ENCODE data around the gene SAMD3. TPM values are rescaled to one million over a fixed set of nuclear protein-coding genes. Genes with fewer than 3 reads are reported as not detected.
"Not testable (repeated sequence)": the region's sequence is repeated elsewhere in the genome, so short reads cannot be mapped to it uniquely, and the experiment has no call there.

The SAMD3 gene
- total and polyA plus RNA-seq, 2 experiments from 2014 or later, result 3.8 to 4.9 TPM

- not testable (repeated sequence) for H3K4me1 ChIP-seq (ENCODE audit: insufficient read depth); H3K27ac Mint-ChIP-seq; H3K36me3 ChIP-seq (ENCODE audit: insufficient read depth); H3K27me3 Mint-ChIP-seq (ENCODE audit: insufficient read depth, low read depth, poor library complexity); H3K27ac ChIP-seq (ENCODE audit: low read depth); DNase-seq (ENCODE audit: low spot score); H2AFZ ChIP-seq; H3K79me2 ChIP-seq (replicated peaks; ENCODE audit: insufficient read depth); H3K9me2 ChIP-seq (ENCODE audit: insufficient read depth); ATAC-seq; H3K4me3 ChIP-seq; H4K20me1 ChIP-seq (replicated peaks; ENCODE audit: insufficient read depth); H3K4me1 Mint-ChIP-seq; H3K4me3 Mint-ChIP-seq; H3K4me2 ChIP-seq; H3K27me3 ChIP-seq (ENCODE audit: insufficient read depth); H3F3A ChIP-seq (replicated peaks; ENCODE audit: low read depth)
- Mint-ChIP-seq H3K36me3 (ENCODE audit: low read depth) (peaks cover 33% of the 10 kb centered on the region), H3K9me3 (peaks cover 31% of the 10 kb centered on the region)
Measured at GRCh38 chr6:130265553-130265952, 42.8 kb upstream of the SAMD3 start.

- H3K27ac Mint-ChIP-seq, result no peak overlapping the region
- no peak overlapping the region for H3K4me3 Mint-ChIP-seq
- Histone ChIP-seq H2AFZ (no peak overlapping the region), H3K4me3 (no peak overlapping the region), H3K4me2 (no peak overlapping the region), H3K9me2 (ENCODE audit: insufficient read depth) (no peaks in the 10 kb centered on the region), H3K4me1 (ENCODE audit: insufficient read depth) (no peaks in the 10 kb centered on the region), H3K79me2 (replicated peaks; ENCODE audit: insufficient read depth) (no peaks in the 10 kb centered on the region), H3K27me3 (ENCODE audit: insufficient read depth) (no peaks in the 10 kb centered on the region), H3K36me3 (ENCODE audit: insufficient read depth) (no peaks in the 10 kb centered on the region), H4K20me1 (replicated peaks; ENCODE audit: insufficient read depth) (no peaks in the 10 kb centered on the region), H3K27ac (ENCODE audit: low read depth) (no peak overlapping the region), H3F3A (replicated peaks; ENCODE audit: low read depth) (no peaks in the 10 kb centered on the region)
- ATAC-seq (no peak), DNase-seq (ENCODE audit: low spot score) (no peak)
- no peak for TF ChIP-seq POLR2AphosphoS5 (IDR thresholded peaks at IDR 0.05; ENCODE audit: low read depth)
- no peak for TF ChIP-seq JUNB (IDR thresholded peaks at IDR 0.05; ENCODE audit: unreplicated experiment)
- no peak for TF ChIP-seq ETS1 (IDR thresholded peaks at IDR 0.05)
- TF ChIP-seq ZNF114 (CRISPR knock-in tag; IDR thresholded peaks at IDR 0.05), result no peak
- no peak for TF ChIP-seq NANOG (IDR thresholded peaks at IDR 0.05; ENCODE audit: borderline replicate concordance)
- TF ChIP-seq EZH2 (IDR thresholded peaks at IDR 0.05; ENCODE audit: low read depth, unreplicated experiment), result no peak
- H3K36me3 Mint-ChIP-seq (ENCODE audit: low read depth), result peaks cover 41% of the 10 kb centered on the region
- peaks cover 37% of the 10 kb centered on the region for H3K9me3 Mint-ChIP-seq
- no peaks in the 10 kb centered on the region for H3K4me1 Mint-ChIP-seq
- peaks cover 1% of the 10 kb centered on the region for H3K27me3 Mint-ChIP-seq (ENCODE audit: insufficient read depth, low read depth, poor library complexity)
Measured at GRCh38 chr6:130262008-130262407, 39.3 kb upstream of the SAMD3 start.

GRCh38 chr6:130261558-130261957 lies 38.8 kb upstream of the SAMD3 start:
- not testable (repeated sequence) for H3K4me2 ChIP-seq; H3K27me3 Mint-ChIP-seq (ENCODE audit: insufficient read depth, low read depth, poor library complexity); H3F3A ChIP-seq (replicated peaks; ENCODE audit: low read depth); ATAC-seq; H3K36me3 ChIP-seq (ENCODE audit: insufficient read depth); H3K4me3 Mint-ChIP-seq; H3K4me1 ChIP-seq (ENCODE audit: insufficient read depth); H3K27ac ChIP-seq (ENCODE audit: low read depth); H4K20me1 ChIP-seq (replicated peaks; ENCODE audit: insufficient read depth); H3K27ac Mint-ChIP-seq; H2AFZ ChIP-seq; H3K27me3 ChIP-seq (ENCODE audit: insufficient read depth); DNase-seq (ENCODE audit: low spot score); H3K9me2 ChIP-seq (ENCODE audit: insufficient read depth); H3K79me2 ChIP-seq (replicated peaks; ENCODE audit: insufficient read depth); H3K4me1 Mint-ChIP-seq; H3K4me3 ChIP-seq
- peaks cover 39% of the 10 kb centered on the region for H3K36me3 Mint-ChIP-seq (ENCODE audit: low read depth)
- peaks cover 35% of the 10 kb centered on the region for H3K9me3 Mint-ChIP-seq

GRCh38 chr6:130260614-130261241 lies 38.0 kb upstream of the SAMD3 start:
- H3K4me3 Mint-ChIP-seq; H3K27me3 Mint-ChIP-seq (ENCODE audit: insufficient read depth, low read depth, poor library complexity); H2AFZ ChIP-seq; ATAC-seq; H3K4me3 ChIP-seq; H3K9me2 ChIP-seq (ENCODE audit: insufficient read depth); H3F3A ChIP-seq (replicated peaks; ENCODE audit: low read depth); H3K36me3 ChIP-seq (ENCODE audit: insufficient read depth); H3K4me1 ChIP-seq (ENCODE audit: insufficient read depth); H3K27me3 ChIP-seq (ENCODE audit: insufficient read depth); DNase-seq (ENCODE audit: low spot score); H3K4me1 Mint-ChIP-seq; H3K27ac ChIP-seq (ENCODE audit: low read depth); H3K4me2 ChIP-seq; H4K20me1 ChIP-seq (replicated peaks; ENCODE audit: insufficient read depth); H3K27ac Mint-ChIP-seq; H3K79me2 ChIP-seq (replicated peaks; ENCODE audit: insufficient read depth): not testable (repeated sequence)
- Mint-ChIP-seq H3K9me3 (peaks cover 35% of the 10 kb centered on the region), H3K36me3 (ENCODE audit: low read depth) (peaks cover 39% of the 10 kb centered on the region)

- not testable (repeated sequence) for DNase-seq (ENCODE audit: low spot score); H3K36me3 ChIP-seq (ENCODE audit: insufficient read depth); H3K4me1 Mint-ChIP-seq; ATAC-seq; H3K27me3 ChIP-seq (ENCODE audit: insufficient read depth); H3K79me2 ChIP-seq (replicated peaks; ENCODE audit: insufficient read depth); H3K4me2 ChIP-seq; H3K4me3 Mint-ChIP-seq; H2AFZ ChIP-seq; H3K9me2 ChIP-seq (ENCODE audit: insufficient read depth); H4K20me1 ChIP-seq (replicated peaks; ENCODE audit: insufficient read depth); H3K4me1 ChIP-seq (ENCODE audit: insufficient read depth); H3K27ac ChIP-seq (ENCODE audit: low read depth); H3F3A ChIP-seq (replicated peaks; ENCODE audit: low read depth); H3K27ac Mint-ChIP-seq; H3K4me3 ChIP-seq; H3K27me3 Mint-ChIP-seq (ENCODE audit: insufficient read depth, low read depth, poor library complexity)
- H3K36me3 Mint-ChIP-seq (ENCODE audit: low read depth), result peaks cover 39% of the 10 kb centered on the region
- H3K9me3 Mint-ChIP-seq, result peaks cover 35% of the 10 kb centered on the region
Measured at GRCh38 chr6:130260050-130260462, 37.3 kb upstream of the SAMD3 start.
